DMS153 (cell line): ENCODE data around the gene TTC33.

Experiments
- DNase-seq: peaks from one replicate; lab custom pipeline; 2025; lab: John Stamatoyannopoulos, UW

Gene TTC33

GRCh38 chr5:40514976-40515375 is 240.8 kb downstream of the TTC33 start:
- DNase-seq: no peak

- no peak for DNase-seq
Measured at GRCh38 chr5:40511801-40512200, 244.0 kb downstream of the TTC33 start.

GRCh38 chr5:40507095-40507494 is 248.7 kb downstream of the TTC33 start:
- no peak for DNase-seq

- peak; percentile 16 for DNase-seq
Measured at GRCh38 chr5:40505031-40505430, 250.7 kb downstream of the TTC33 start.

GRCh38 chr5:40503439-40503838 is 252.3 kb downstream of the TTC33 start:
- no peak for DNase-seq

- no peak for DNase-seq
Measured at GRCh38 chr5:40502736-40503135, 253.0 kb downstream of the TTC33 start.

GRCh38 chr5:40501711-40502444 is 253.9 kb downstream of the TTC33 start:
- DNase-seq: no peak

- no peak for DNase-seq
Measured at GRCh38 chr5:40499518-40500273, 256.1 kb downstream of the TTC33 start.

GRCh38 chr5:40499007-40499406 is 256.8 kb downstream of the TTC33 start:
- DNase-seq: no peak

GRCh38 chr5:40497573-40497972 is 258.2 kb downstream of the TTC33 start:
- DNase-seq: no peak

GRCh38 chr5:40495237-40495635 is 260.5 kb downstream of the TTC33 start:
- no peak for DNase-seq

- DNase-seq: no peak
Measured at GRCh38 chr5:40494631-40495236, 261.0 kb downstream of the TTC33 start.

GRCh38 chr5:40492056-40492455 is 263.7 kb downstream of the TTC33 start:
- no peak for DNase-seq

- DNase-seq: no peak
Measured at GRCh38 chr5:40491644-40492043, 264.1 kb downstream of the TTC33 start.

GRCh38 chr5:40490464-40491111 is 265.2 kb downstream of the TTC33 start:
- DNase-seq: no peak

- DNase-seq: no peak
Measured at GRCh38 chr5:40489421-40489820, 266.3 kb downstream of the TTC33 start.

- no peak for DNase-seq
Measured at GRCh38 chr5:40486437-40487275, 269.1 kb downstream of the TTC33 start.

- DNase-seq: no peak
Measured at GRCh38 chr5:40485021-40485998, 270.5 kb downstream of the TTC33 start.

- no peak for DNase-seq
Measured at GRCh38 chr5:40484495-40484894, 271.3 kb downstream of the TTC33 start.

- no peak for DNase-seq
Measured at GRCh38 chr5:40483316-40483715, 272.4 kb downstream of the TTC33 start.
